CD4-positive, alpha-beta T cell treated with Interferon alpha-2 for 1 hour (primary cell): ENCODE measurements around the gene SLC37A3.
A peak's percentile ranks its signal among the peaks of the same experiment; 100 is the strongest.
"Not testable (repeated sequence)": the region's sequence is repeated elsewhere in the genome, so short reads cannot be mapped to it uniquely, and the experiment has no call there.

Source experiments
- DNase-seq, 2 donors: peaks; one replicate each; pipeline ENCODE4 v3.0.0-alpha.2; 2020 to 2022

The SLC37A3 gene

GRCh38 chr7:140397784-140398750 is at the start of gene SLC37A3:
Gene SLC37A3 (minus strand): TSS chr7:140398530. CDS start chr7:140382526, 16,004 bp downstream.
- DNase-seq, result peak; percentile 79 to 87

GRCh38 chr7:140447841-140448240 is 49.5 kb upstream of the SLC37A3 start:
- no peak for DNase-seq

DNA sequence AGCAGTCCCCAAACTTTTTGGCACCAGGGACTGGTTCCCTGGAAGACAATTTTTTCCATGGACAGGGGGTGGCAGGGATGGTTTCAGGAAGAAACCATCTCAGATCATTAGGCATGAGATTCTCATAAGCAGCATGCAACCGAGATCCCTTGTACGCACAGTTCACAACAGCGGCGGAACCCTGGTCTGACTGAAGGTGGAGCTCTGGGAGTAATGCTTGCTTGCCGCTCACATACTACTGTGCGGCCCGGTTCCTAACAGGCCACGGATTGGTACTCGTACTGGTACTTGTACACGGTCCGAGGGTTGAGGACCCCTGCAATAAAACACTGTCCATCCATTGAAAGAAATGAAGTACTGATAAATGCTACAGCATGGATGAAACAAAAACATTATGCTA is 48.1 kb upstream of the SLC37A3 start:
- DNase-seq, result no peak

- no peak for DNase-seq
These were observed 43.2 kb upstream of the SLC37A3 start for GRCh38 chr7:140441519-140441918.

GRCh38 chr7:140440593-140440992 is 42.3 kb upstream of the SLC37A3 start:
- DNase-seq, result no peak

DNA sequence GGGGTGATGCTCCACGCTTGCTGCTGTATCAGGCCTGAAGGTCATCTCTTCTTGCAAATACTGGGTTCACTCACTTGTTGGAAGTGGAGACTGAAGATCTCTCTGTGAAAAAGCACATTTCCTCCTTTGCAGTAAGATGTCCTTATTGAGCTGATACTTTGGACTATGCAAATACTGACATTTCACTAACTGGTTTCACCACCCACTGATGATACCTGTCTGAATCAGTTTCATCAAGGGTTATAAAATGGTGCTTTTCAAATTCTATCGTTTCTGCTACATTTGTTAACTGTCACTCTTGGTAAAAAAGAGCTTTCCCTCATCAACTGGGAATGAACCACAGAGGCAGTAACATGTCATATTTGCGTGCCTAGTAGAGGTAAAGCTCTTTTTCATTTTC is 41.0 kb upstream of the SLC37A3 start:
- DNase-seq, result no peak

DNA sequence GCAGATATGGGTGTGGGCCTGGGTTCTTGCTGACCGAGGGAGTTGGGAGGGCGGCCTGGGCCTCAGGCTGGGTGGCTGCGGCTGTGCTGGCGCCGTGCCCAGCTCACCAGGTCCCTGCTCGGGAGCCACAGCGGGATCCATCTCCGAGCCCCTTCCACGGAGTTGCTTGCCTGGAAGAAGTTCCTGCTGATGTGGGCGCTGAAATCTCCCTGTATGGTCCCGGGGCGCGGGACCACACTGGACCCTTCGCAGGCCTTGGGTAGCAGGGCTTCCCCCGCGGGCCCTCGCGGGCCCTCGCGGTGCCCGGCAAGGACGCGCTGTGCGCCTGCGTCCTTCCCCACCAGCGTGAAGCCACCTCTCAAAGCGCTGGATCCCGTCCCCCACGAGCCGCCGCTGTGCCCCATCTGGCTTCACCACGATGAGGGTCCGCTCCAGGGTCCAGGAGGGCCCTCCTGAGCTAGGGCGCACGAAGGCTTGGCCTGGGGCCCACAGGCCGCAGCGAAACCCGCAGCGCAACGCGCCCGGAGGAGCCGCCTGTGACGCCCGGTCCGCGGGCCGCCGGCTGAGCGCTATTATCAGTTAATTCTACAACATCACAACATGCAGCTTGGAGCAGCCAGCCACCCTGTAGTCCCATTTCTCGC is 37.0 kb upstream of the SLC37A3 start:
- DNase-seq, result no peak

- no peak for DNase-seq
These were observed 35.1 kb upstream of the SLC37A3 start for GRCh38 chr7:140433396-140433795.

GRCh38 chr7:140426130-140426529 is 27.8 kb upstream of the SLC37A3 start:
- no peak for DNase-seq

GRCh38 chr7:140425718-140426117 is 27.4 kb upstream of the SLC37A3 start:
- DNase-seq, result no peak

GRCh38 chr7:140423501-140423900 is 25.2 kb upstream of the SLC37A3 start:
- no peak for DNase-seq

DNA sequence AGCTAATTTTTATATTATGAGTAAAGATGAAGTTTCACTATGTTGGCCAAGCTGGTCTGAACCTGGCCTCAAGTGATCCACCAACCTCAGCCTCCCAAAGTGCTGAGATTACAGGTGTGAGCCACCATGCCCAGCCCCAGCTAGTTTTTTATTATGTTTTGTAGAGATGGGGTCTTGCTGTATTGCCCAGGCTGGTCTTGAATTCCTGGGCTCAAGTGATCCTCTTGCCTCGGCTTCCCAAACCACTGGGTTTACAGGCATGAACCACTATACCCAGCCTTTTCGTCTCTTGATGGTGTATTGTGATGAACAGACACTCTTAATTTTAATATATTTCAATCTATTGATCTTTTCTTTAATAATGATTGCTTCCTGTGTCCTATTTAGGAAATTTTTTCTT is 23.2 kb upstream of the SLC37A3 start:
- DNase-seq, result no peak

GRCh38 chr7:140418653-140419052 is 20.3 kb upstream of the SLC37A3 start:
- no peak for DNase-seq

DNA sequence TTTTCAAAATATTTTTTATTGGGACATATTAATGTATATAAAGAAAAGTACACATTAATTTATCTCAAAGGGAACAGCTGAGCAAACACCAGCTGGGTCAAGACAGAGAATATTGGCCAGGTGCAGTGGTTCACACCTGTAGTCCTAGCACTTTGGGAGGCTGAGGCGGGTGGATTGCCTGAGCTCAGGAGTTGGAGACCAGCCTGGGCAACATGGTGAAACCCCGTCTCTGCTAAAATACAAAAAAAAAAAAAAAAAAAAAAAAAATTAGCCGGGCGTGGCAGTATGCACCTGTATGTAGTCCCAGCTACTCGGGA is 19.8 kb upstream of the SLC37A3 start:
- not testable (repeated sequence) for DNase-seq

DNA sequence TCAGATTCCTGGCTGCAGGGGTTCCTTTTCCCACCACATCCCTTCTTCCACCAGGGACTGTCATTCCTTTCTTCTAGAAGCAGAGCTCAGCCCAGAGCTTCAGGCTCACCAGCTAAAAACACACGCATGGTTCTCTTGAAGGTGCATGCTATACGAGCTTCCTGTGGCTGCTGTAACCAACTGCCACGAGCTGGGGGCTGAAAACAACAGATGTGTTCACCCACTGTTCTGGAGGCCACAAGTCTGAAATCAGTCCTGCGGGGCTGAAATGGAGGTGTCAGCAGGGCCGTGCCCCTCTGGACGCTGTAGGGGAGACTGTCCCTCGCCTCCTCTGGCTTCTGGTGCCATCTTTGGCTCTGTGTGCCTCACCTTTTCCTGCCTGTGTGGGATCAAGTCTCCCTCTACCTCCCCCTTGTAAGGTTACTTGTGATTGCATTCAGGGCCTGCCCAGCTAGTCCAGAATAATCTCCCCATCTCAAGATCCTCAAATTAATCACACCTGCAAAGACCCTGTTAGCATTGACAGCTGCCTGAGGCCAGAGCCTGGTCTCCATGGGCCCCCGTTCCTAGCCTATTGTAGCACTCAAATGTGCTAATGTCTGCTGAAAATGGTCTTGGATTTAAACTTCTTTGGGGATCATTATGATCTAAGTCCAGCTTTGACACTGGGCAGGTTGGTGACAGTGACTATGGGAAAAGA is 19.3 kb upstream of the SLC37A3 start:
- no peak for DNase-seq

- DNase-seq, result no peak
These were observed 18.2 kb upstream of the SLC37A3 start for GRCh38 chr7:140416560-140416959.

DNA sequence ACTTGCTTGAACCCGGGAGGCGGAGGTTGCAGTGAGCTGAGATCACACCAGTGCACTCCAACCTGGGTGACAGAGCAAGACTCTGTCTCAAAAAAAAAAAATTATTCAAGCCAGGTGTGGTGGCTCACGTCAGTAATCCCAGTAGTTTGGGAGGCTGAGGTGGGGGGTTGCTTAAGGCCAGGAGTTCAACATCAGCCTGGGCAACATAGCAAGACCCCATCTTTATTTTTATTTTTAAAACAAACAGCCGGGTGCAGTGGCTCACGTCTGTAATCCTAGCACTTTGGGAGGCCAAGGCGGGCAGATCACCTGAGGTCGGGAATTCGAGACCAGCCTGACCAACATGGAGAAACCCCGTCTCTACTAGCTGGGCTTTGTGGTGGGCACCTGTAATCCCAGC is 17.5 kb upstream of the SLC37A3 start:
- DNase-seq, result not testable (repeated sequence)

GRCh38 chr7:140415361-140415760 is 17.0 kb upstream of the SLC37A3 start:
- DNase-seq, result no peak

- no peak for DNase-seq
These were observed 6.3 kb upstream of the SLC37A3 start for GRCh38 chr7:140404565-140405065.

DNA sequence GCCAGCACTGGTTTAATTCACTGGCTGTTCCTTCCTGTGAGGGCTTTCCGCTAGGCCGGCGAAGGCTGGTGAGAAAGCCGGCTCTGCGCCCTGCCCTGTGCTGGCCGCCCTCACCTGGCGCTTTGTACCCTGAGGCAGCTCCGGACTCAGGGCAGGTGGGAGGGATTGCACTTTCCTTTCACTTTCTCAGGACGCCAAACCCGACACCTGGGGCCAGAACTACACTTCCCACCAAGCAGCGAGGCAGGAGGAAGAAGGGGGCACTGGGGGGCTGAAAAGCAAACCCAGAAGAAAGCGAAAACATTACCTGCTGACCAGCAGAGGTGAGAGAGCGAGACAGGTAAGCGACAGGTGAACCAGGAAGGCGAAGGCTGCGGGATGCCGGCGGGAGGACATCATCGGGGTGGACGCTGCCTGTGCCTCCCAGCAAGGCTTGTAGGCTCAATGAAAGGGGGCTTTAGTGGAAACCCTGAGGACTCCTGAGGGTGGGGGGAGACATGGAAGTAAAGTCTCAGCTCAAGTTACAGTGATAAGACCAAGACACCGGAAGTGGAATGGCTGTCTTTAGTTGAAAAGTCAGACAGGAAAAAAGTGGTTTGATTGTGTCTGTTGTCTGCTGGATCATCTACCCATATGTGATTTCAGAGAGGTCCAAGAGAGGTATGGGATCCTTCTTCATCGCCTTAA is 5.7 kb upstream of the SLC37A3 start, which contains the start of gene RAB19:
Gene RAB19, plus strand, starts transcription at position 181 of the 687 bp plus-strand sequence. CDS start 3,589 bp downstream, outside the sequence.
- DNase-seq, result peak; percentile 39 to 71

GRCh38 chr7:140402178-140402835 is 4.0 kb upstream of the SLC37A3 start:
- DNase-seq, result no peak

DNA sequence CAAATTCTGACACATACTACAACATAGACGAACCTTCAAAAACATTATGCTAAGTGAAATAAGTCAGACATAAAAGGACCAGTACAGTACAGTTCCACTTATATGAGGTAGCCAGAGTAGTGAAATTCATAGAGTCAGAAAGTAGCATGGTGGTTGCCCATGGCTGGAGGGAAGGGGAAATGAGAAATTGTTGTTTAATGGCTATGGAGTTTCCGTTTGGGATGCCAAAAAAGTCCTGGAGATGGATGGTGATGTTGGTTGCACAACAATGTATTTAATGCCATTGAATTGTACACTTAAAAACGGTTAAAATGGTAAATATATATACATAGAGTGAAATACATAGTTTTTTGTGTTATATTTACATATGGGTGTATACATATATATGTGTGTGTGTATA is 2.1 kb upstream of the SLC37A3 start:
- DNase-seq, result no peak
